ENCODE measurements around the gene SKI. TPM values are rescaled to one million over a fixed set of nuclear protein-coding genes. Genes with fewer than 3 reads are reported as not detected.

Gene SKI
- total RNA-seq, 6 experiments from 2014 or later, result 23.7 to 84.8 (median 31.4) TPM

DNA sequence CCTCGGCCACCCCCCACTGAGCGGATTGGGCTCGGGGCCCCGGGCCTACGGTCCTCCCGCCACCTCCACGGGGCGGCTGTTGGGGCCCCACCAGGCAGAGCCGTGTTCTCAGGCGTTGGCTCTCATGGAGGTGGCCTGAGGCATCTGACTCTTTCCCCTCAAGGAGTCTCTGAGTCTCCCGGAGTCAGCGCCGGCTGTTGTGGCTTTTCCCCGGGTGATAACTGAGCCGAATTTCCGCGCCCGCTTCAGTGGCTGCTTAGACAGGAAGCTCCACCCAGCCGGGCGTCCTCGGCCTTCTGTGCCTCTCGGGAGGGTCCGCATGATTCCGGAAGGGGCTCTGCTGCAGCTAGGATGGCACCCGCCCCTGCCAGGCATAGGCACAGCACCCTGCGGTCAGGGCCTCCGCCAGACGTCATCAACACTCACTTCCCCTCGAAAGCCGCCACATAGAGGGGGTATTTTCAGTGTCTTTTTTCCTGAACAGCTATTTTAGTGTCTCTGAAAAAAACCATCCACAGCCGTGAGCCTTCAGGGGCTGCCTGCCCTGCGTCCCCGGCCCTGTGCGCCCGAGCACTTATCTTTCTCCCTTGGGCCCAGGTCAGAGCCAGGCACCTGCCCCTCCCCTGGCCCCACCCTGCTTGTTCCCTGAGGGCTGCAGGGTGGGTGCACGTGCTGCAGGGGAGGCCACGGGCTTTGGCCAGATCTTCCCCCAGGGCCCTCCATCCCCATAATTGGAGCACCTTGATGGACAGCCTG lies 72.9 kb downstream of the SKI start:
- ATAC-seq (peak; percentile 28 to 54 (median 44)), DNase-seq (peak in 2 of 3 donors; percentile 78)
- peak overlapping the region in 1 of 3 donors; percentile 9 for H3K4me3 ChIP-seq
- no peaks in the 10 kb centered on the region for H3K9me3 ChIP-seq
- no peaks in the 10 kb centered on the region for H3K27me3 ChIP-seq
- WGBS (ENCODE audit: insufficient coverage, low coverage, low lambda C conversion rate, missing lambda C conversion rate), result 28% methylated on average over 5 of the region's 37 CpGs
- H3K4me1 ChIP-seq, result peaks cover 0 to 23% (median 9%) of the 10 kb centered on the region in 4 donors
- peaks cover 0 to 29% (median 16%) of the 10 kb centered on the region in 4 donors for H3K36me3 ChIP-seq
- H3K27ac ChIP-seq, result peak overlapping the region; percentile 40 to 76 (median 55)
- peak; percentile 43 for TF ChIP-seq POLR2A (IDR thresholded peaks at IDR 0.05)
- TF ChIP-seq CTCF (IDR thresholded peaks at IDR 0.05), result no peak
- intact Hi-C loops (cut with DNase I), result loop anchor here in 1 of 2 donors (10.0 kb wide), 1 partner anchor 66 kb away; no protein-coding TSS in a partner anchor

- ATAC-seq (no peak), DNase-seq (no peak)
- peak overlapping the region in 2 of 3 donors; percentile 55 to 76 for H3K27ac ChIP-seq
- H3K4me1 ChIP-seq, result peaks cover 0 to 23% (median 9%) of the 10 kb centered on the region in 4 donors
- peaks cover 0 to 36% (median 18%) of the 10 kb centered on the region in 4 donors for H3K36me3 ChIP-seq
- intact Hi-C loops (cut with DNase I), result loop anchor here in 1 of 2 donors (10.0 kb wide), 1 partner anchor 67 kb away; no protein-coding TSS in a partner anchor
- WGBS (ENCODE audit: insufficient coverage, low coverage, low lambda C conversion rate, missing lambda C conversion rate), result 72% methylated on average over 4 of the region's 17 CpGs
- H3K27me3 ChIP-seq, result no peaks in the 10 kb centered on the region
- H3K9me3 ChIP-seq, result no peaks in the 10 kb centered on the region
- TF ChIP-seq CTCF (IDR thresholded peaks at IDR 0.05) (no peak), POLR2A (IDR thresholded peaks at IDR 0.05) (no peak)
- H3K4me3 ChIP-seq, result no peak overlapping the region
Measured at GRCh38 chr1:2301607-2302291, 73.6 kb downstream of the SKI start.

- no peak overlapping the region for H3K4me3 ChIP-seq
- peaks cover 0 to 23% (median 9%) of the 10 kb centered on the region in 4 donors for H3K4me1 ChIP-seq
- peak in 1 of 4 donors; percentile 44 for ATAC-seq
- no peaks in the 10 kb centered on the region for H3K27me3 ChIP-seq
- H3K36me3 ChIP-seq, result peaks cover 0 to 43% (median 21%) of the 10 kb centered on the region in 4 donors
- intact Hi-C loops (cut with DNase I), result loop anchor here in 1 of 2 donors (10.0 kb wide), 1 partner anchor 68 kb away; no protein-coding TSS in a partner anchor
- no peak for DNase-seq
- no CpG with 5 or more reads among the region's 24 CpGs for WGBS (ENCODE audit: insufficient coverage, low coverage, low lambda C conversion rate, missing lambda C conversion rate)
- H3K9me3 ChIP-seq, result no peaks in the 10 kb centered on the region
- TF ChIP-seq POLR2A (IDR thresholded peaks at IDR 0.05) (no peak), CTCF (IDR thresholded peaks at IDR 0.05) (no peak)
- H3K27ac ChIP-seq, result no peak overlapping the region
Measured at GRCh38 chr1:2302292-2302925, 74.3 kb downstream of the SKI start.

GRCh38 chr1:2303016-2303775 lies 75.1 kb downstream of the SKI start:
- TF ChIP-seq CTCF (IDR thresholded peaks at IDR 0.05) (no peak), POLR2A (IDR thresholded peaks at IDR 0.05) (no peak)
- H3K36me3 ChIP-seq, result peaks cover 0 to 51% (median 27%) of the 10 kb centered on the region in 4 donors
- 84% methylated on average over 16 of the region's 35 CpGs for WGBS (ENCODE audit: insufficient coverage, low coverage, low lambda C conversion rate, missing lambda C conversion rate)
- peaks cover 0 to 23% (median 9%) of the 10 kb centered on the region in 4 donors for H3K4me1 ChIP-seq
- no peak for DNase-seq
- H3K27me3 ChIP-seq, result no peaks in the 10 kb centered on the region
- H3K9me3 ChIP-seq, result no peaks in the 10 kb centered on the region
- no peak for ATAC-seq
- H3K27ac ChIP-seq, result no peak overlapping the region
- intact Hi-C loops (cut with DNase I), result loop anchor here in 1 of 2 donors (10.0 kb wide), 1 partner anchor 68 kb away; no protein-coding TSS in a partner anchor
- H3K4me3 ChIP-seq, result no peak overlapping the region
